SK-N-SH (cell line): ENCODE data around the gene GRK3. TPM values are rescaled to one million over a fixed set of nuclear protein-coding genes. Genes with fewer than 3 reads are reported as not detected.

ENCODE experiments used
- CTCF ChIA-PET: fragments of 300-600, 350-600 bp; formaldehyde crosslinking; extraction: SDS; loops from one replicate; lab custom pipeline; 2021; lab: Yijun Ruan, JAX
- POLR2A ChIA-PET: fragments of 350-600 bp; sonication (Branson Sonifier 250); formaldehyde crosslinking; extraction: SDS; loops from one replicate; lab custom pipeline; 2020; ENCODE audit warnings: antibody characterized with exemption, inconsistent platforms; lab: Yijun Ruan, JAX
- DNase-seq: peaks from one replicate; pipeline ENCODE4 v3.0.0; 2012
- H2AFZ ChIP-seq: fragments of 200-600 bp; sonication (generic); 2 replicates; pipeline ENCODE4 v1.8.1; 2016; ENCODE audit warnings: antibody characterized with exemption, mild to moderate bottlenecking, low read depth
- H3F3A ChIP-seq: fragments of 200-600 bp; sonication (generic); replicated peaks from 2 replicates; pipeline ENCODE3; 2016; ENCODE audit warnings: antibody characterized with exemption, mild to moderate bottlenecking; ENCODE audit not compliant: insufficient read depth
- H3K27ac ChIP-seq, 2 experiments: fragments of 200-500 bp in 1 of 2; fragments of 200-600 bp in 1 of 2; sonication (Bioruptor generic) in 1 of 2; sonication (generic), shearing (Covaris generic) in 1 of 2; 2 replicates each; pipeline versions ENCODE4 v1.5.1 to v1.6.1; 2014 to 2016; ENCODE audit warnings: low read depth in 2 of 2, inconsistent platforms in 1 of 2, low read length in 1 of 2, mild to moderate bottlenecking in 1 of 2, mixed read lengths in 1 of 2
- H3K27me3 ChIP-seq: fragments of 200-600 bp; sonication (generic), shearing (Covaris generic); 2 replicates; pipeline ENCODE4 v1.6.1; 2016; ENCODE audit warnings: mixed run types; ENCODE audit not compliant: insufficient read depth
- H3K36me3 ChIP-seq, 2 experiments: fragments of 200-500 bp in 1 of 2; fragments of 200-600 bp in 1 of 2; sonication (Bioruptor generic) in 1 of 2; sonication (generic) in 1 of 2; replicated peaks in 1 of 2; 2 replicates each; pipeline versions ENCODE3 to v1.5.1; 2014 to 2016; ENCODE audit warnings: low read length in 1 of 2, mild to moderate bottlenecking in 1 of 2; ENCODE audit not compliant: insufficient read depth in 2 of 2, control insufficient read depth in 1 of 2
- H3K4me1 ChIP-seq, 2 experiments: fragments of 200-500 bp in 1 of 2; fragments of 200-600 bp in 1 of 2; sonication (Bioruptor generic) in 1 of 2; sonication (generic), shearing (Covaris generic) in 1 of 2; 2 replicates each; pipeline versions ENCODE4 v1.5.1 to v1.6.1; 2014 to 2016; ENCODE audit warnings: low read depth in 1 of 2, low read length in 1 of 2, mixed run types in 1 of 2; ENCODE audit not compliant: insufficient read depth in 2 of 2, control insufficient read depth in 1 of 2
- H3K4me2 ChIP-seq: fragments of 200-600 bp; sonication (generic), shearing (Covaris generic); 2 replicates; pipeline ENCODE4 v1.6.1; 2017; ENCODE audit warnings: mixed run types
- H3K4me3 ChIP-seq, 2 experiments: fragments of 200-500 bp in 1 of 2; fragments of 200-600 bp in 1 of 2; sonication (Bioruptor generic) in 1 of 2; sonication (generic), shearing (Covaris generic) in 1 of 2; 2 replicates each; pipeline versions ENCODE4 v1.5.1 to v1.8.1; 2014 to 2016; ENCODE audit warnings: low read depth in 2 of 2, inconsistent platforms in 1 of 2, low read length in 1 of 2, mild to moderate bottlenecking in 1 of 2, mixed read lengths in 1 of 2, moderate library complexity in 1 of 2
- H3K79me2 ChIP-seq: fragments of 200-600 bp; sonication (generic); 2 replicates; pipeline ENCODE4 v1.8.1; 2017; ENCODE audit warnings: mild to moderate bottlenecking; ENCODE audit not compliant: insufficient read depth
- H3K9ac ChIP-seq: fragments of 200-600 bp; sonication (generic); 2 replicates; pipeline ENCODE4 v1.6.1; 2017; ENCODE audit warnings: mixed run types
- H3K9me2 ChIP-seq: fragments of 200-600 bp; sonication (generic); 2 replicates; pipeline ENCODE4 v1.6.1; 2017; ENCODE audit warnings: mixed run types
- H3K9me3 ChIP-seq: fragments of 200-600 bp; sonication (generic); 2 replicates; pipeline ENCODE4 v1.6.1; 2017; ENCODE audit warnings: mixed run types, mild to moderate bottlenecking, moderate library complexity
- H4K20me1 ChIP-seq: fragments of 200-600 bp; sonication (generic); 2 replicates; pipeline ENCODE4 v1.6.1; 2017; ENCODE audit warnings: mild to moderate bottlenecking, mixed run types; ENCODE audit not compliant: insufficient read depth
- FOSL2 ChIP-seq: IDR thresholded peaks from 2 replicates; pipeline ENCODE4 v1.4.0; 2012; ENCODE audit warnings: low read depth, mild to moderate bottlenecking, moderate library complexity, borderline replicate concordance
- GABPA ChIP-seq: IDR thresholded peaks from 2 replicates; pipeline ENCODE4 v1.4.0; 2012; ENCODE audit warnings: low read depth, mild to moderate bottlenecking
- GATA2 ChIP-seq: sonication (generic); formaldehyde crosslinking; IDR thresholded peaks from 2 replicates; pipeline ENCODE4 v1.5.0; 2020; ENCODE audit warnings: mild to moderate bottlenecking, missing genetic modification reagents
- MAX ChIP-seq: IDR thresholded peaks from 2 replicates; pipeline ENCODE4 v1.4.0; 2012; ENCODE audit warnings: low read depth
- MEF2A ChIP-seq: IDR thresholded peaks from 2 replicates; pipeline ENCODE4 v1.4.0; 2012; ENCODE audit warnings: low read depth, borderline replicate concordance
- MXI1 ChIP-seq: IDR thresholded peaks from 2 replicates; pipeline ENCODE4 v1.6.1; 2012; ENCODE audit warnings: mild to moderate bottlenecking, low read depth, low read length, improper control_type of control experiment
- POLR2AphosphoS5 ChIP-seq: IDR thresholded peaks from 2 replicates; pipeline ENCODE4 v1.6.1; 2012; ENCODE audit warnings: low read depth, low read length
- SIN3A ChIP-seq: IDR thresholded peaks from 2 replicates; pipeline ENCODE4 v1.6.1; 2012; ENCODE audit warnings: low read depth, mild to moderate bottlenecking, low read length, moderate library complexity, borderline replicate concordance
- TAF1 ChIP-seq: IDR thresholded peaks from 2 replicates; pipeline ENCODE4 v1.6.1; 2012; ENCODE audit warnings: low read depth, mild to moderate bottlenecking, low read length, moderate library complexity, borderline replicate concordance
- ZBTB33 ChIP-seq: IDR thresholded peaks from 2 replicates; pipeline ENCODE4 v1.4.0; 2012; ENCODE audit warnings: low read depth, borderline replicate concordance
- WGBS: methylation state at CpG from one replicate; pipeline ENCODE4 v1.1.6; 2017; ENCODE audit warnings: low lambda C conversion rate; 5-methylcytosine and 5-hydroxymethylcytosine counted together
- polyA plus RNA-seq, 3 experiments: library from polyadenylated mRNA; depleted of rRNA; stranded (reverse); fragments of >200 nt; gene quantifications; 2 replicates each; pipeline ENCODE4 v1.2.3, GENCODE V29; 2012

GRK3 gene
- polyA plus RNA-seq, 1 of the 3 experiments (the other 2 are of a cell fraction): 1.3 TPM

GRCh38 chr22:25757686-25758085, 193.2 kb downstream of the GRK3 start:
- Histone ChIP-seq H2AFZ (no peak overlapping the region), H3F3A (no peaks in the 10 kb centered on the region)
- TF ChIP-seq POLR2AphosphoS5 (no peak), GABPA (no peak), MAX (no peak), TAF1 (no peak), ZBTB33 (no peak), SIN3A (no peak), MEF2A (no peak), GATA2 (no peak), MXI1 (no peak), FOSL2 (no peak)
- TF ChIP-seq, all 33 proteins: peak for 0
- Histone ChIP-seq H3K36me3 (no peaks in the 10 kb centered on the region), H3K79me2 (no peaks in the 10 kb centered on the region), H3K27me3 (no peaks in the 10 kb centered on the region), H4K20me1 (no peaks in the 10 kb centered on the region), H3K9me2 (no peaks in the 10 kb centered on the region), H3K27ac (no peak overlapping the region), H3K9ac (no peak overlapping the region), H3K9me3 (no peaks in the 10 kb centered on the region), H3K4me2 (no peak overlapping the region), H3K4me3 (no peak overlapping the region), H3K4me1 (peaks cover 0 to 13% of the 10 kb centered on the region in 2 experiments; a peak in 2 of 4 replicates)
- ChIA-PET POLR2A (no interaction called here), CTCF (interaction anchor here (1.0 to 1.8 kb wide), 3 partner anchors 12 to 610 kb away, joined by 3 to 11 read pairs (median 5); no protein-coding TSS in a partner anchor)
- WGBS: 77% methylated on average over 3 of the region's 3 CpGs
- no peak for DNase-seq

DNA sequence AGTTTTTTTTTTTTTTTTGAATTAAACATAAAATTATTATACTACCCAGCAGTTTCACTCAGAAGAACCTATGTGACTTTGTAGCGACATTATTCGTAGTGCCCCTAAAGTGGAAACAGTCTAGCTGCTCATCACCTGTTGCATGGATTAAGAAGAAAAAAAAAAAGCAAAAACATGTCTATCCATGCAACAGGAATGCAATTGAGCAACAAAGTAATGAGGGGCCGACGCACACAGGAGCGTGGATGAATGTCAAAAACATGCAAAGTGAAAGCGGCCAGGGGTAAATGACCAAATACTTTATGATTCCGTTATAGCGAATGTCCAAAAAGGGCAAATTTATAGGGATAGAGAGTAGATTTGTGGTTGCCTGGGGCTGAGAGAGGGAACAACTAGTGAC, 193.8 kb downstream of the GRK3 start:
- Histone ChIP-seq H3K9me2 (no peaks in the 10 kb centered on the region), H3K4me3 (no peak overlapping the region), H2AFZ (no peak overlapping the region)
- DNase-seq: no peak
- no peak for TF ChIP-seq MAX
- TF ChIP-seq, all 33 proteins: peak for 0
- peaks cover 0 to 13% of the 10 kb centered on the region in 2 experiments; a peak in 2 of 4 replicates for H3K4me1 ChIP-seq
- H3F3A ChIP-seq: no peaks in the 10 kb centered on the region
- 89% methylated on average over 8 of the region's 8 CpGs for WGBS
- H3K9ac ChIP-seq: no peak overlapping the region
- H3K27me3 ChIP-seq: no peaks in the 10 kb centered on the region
- POLR2A ChIA-PET: no interaction called here
- H3K36me3 ChIP-seq: no peaks in the 10 kb centered on the region
- no peak overlapping the region for H3K27ac ChIP-seq
- H4K20me1 ChIP-seq: no peaks in the 10 kb centered on the region
- H3K79me2 ChIP-seq: no peaks in the 10 kb centered on the region
- H3K4me2 ChIP-seq: no peak overlapping the region
- no peaks in the 10 kb centered on the region for H3K9me3 ChIP-seq
- CTCF ChIA-PET: interaction anchor here (1.4 to 6.6 kb wide), 3 partner anchors 13 to 16 kb away, joined by 5 to 65 read pairs (median 11); no protein-coding TSS in a partner anchor
